A549 (cell line): ENCODE results near the gene LARP1B.

Experiments
- POLR2A ChIP-seq: IDR thresholded peaks from 2 replicates; pipeline ENCODE4 v1.6.1; 2012; ENCODE audit warnings: mild to moderate bottlenecking, low read length
- RARB ChIP-seq: fragments of 250-450 bp; sonication (Bioruptor Pico); IDR thresholded peaks from 2 replicates; pipeline ENCODE4 v1.8.0; 2021; ENCODE audit warnings: mild to moderate bottlenecking, moderate library complexity
- TF ChIP-seq, protein P1 (sequence below): fragments of >200 bp; sonication (Bioruptor Twin); formaldehyde crosslinking; IDR thresholded peaks from 3 replicates; pipeline ENCODE4 v1.5.1; 2016

DNA sequence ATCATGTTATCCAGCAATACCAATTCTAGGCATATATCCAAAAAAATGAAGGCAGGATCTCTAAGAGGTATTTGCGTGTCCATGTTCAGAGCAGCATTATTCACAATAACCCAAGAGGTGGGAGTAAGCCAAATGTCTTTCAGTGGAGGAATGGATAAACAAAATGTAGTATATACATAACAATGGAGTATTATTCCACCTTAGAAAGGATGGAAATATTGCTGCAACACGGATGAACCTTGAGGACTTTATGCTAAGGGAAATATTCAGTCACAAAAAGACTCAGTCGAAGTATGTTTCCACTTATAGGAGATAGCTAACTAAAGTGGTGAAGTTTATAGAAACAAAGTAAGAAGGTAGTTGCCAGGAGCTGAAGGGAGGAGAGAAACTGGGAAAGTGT lies 74.3 kb downstream of the LARP1B start:
- TF ChIP-seq, protein P1, sequence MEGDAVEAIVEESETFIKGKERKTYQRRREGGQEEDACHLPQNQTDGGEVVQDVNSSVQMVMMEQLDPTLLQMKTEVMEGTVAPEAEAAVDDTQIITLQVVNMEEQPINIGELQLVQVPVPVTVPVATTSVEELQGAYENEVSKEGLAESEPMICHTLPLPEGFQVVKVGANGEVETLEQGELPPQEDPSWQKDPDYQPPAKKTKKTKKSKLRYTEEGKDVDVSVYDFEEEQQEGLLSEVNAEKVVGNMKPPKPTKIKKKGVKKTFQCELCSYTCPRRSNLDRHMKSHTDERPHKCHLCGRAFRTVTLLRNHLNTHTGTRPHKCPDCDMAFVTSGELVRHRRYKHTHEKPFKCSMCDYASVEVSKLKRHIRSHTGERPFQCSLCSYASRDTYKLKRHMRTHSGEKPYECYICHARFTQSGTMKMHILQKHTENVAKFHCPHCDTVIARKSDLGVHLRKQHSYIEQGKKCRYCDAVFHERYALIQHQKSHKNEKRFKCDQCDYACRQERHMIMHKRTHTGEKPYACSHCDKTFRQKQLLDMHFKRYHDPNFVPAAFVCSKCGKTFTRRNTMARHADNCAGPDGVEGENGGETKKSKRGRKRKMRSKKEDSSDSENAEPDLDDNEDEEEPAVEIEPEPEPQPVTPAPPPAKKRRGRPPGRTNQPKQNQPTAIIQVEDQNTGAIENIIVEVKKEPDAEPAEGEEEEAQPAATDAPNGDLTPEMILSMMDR: no peak
- TF ChIP-seq POLR2A (no peak), RARB (CRISPR knock-in tag) (no peak)
